Peyer's patch (tissue), 4 donors: ENCODE measurements around the gene FAM200B.

Experiments
- CTCF ChIP-seq, 6 experiments: fragments of 450-650 bp in 4 of 6; fragments of 200-600 bp in 2 of 6; sonication (generic) in 1 of 6; IDR thresholded peaks; one replicate each; pipeline ENCODE4 v1.5.1; 2017 to 2019; ENCODE audit warnings: antibody characterized with exemption in 6 of 6, mild to moderate bottlenecking in 3 of 6, moderate library complexity in 1 of 6
- POLR2A ChIP-seq, 2 donors: fragments of 450-650 bp; IDR thresholded peaks; one replicate each; pipeline ENCODE4 v1.5.1; 2017; ENCODE audit warnings: antibody characterized with exemption in 2 of 2, mild to moderate bottlenecking in 2 of 2, moderate library complexity in 2 of 2

DNA sequence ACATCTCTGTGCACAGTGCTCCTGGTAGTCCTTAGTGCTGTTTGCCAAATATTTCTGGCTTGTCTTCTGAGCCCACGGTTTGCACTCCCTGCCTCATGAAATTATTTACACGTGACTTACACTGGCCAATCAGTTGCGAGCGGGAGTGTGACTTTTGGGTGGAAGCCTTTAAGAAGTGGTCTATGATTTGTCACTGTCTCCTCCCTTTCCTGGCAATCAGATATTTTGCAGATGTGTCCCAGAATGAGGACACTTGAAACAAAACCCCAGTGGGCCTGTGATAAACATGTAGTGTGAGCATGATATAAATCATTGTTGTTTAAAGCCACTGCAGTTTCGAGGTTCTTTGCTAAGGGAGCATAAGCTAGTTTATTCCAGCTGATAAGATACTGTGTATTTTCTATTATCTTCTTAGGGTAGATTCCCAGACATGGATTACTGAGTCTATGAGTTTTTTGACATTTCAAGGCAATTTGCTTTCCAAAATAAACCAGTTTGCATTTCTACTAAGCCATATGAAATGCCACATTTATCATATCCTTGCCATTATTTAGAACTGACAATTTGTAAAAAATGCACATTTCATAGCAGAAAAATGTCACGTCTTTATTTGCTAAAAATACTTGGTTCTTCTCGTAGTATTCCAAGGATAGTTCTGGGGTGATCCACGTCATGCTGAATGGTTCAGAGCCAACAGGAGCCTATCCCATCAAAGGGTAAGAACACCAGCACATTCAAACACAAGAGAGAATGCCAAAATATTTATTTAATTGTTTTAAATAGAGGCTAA lies 33.2 kb downstream of the FAM200B start:
- no peak for TF ChIP-seq POLR2A (IDR thresholded peaks at IDR 0.05)
- TF ChIP-seq CTCF (IDR thresholded peaks at IDR 0.05), result no peak
